ENCODE results near the gene OCSTAMP.

Gene OCSTAMP

DNA sequence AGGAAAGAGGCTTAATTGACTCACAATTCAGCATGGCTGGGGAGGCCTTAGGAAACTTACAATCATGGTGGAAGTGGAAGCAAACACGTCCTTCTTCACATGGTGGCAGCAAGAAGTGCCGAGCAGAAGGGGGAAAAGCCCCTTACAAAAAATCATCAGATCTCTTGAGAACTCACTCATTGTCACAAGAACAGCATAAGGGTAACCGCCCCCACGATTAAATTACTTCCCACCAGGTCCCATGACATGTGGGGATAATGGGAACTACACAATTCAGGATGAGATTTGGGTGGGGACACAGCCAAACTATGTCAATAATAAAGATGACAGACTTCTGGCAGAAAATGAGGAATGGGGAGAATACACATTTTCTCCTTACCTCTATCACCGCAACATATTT lies 20.5 kb upstream of the OCSTAMP start:
- TF ChIP-seq POLR2AphosphoS5 (IDR thresholded peaks at IDR 0.05; ENCODE audit: borderline replicate concordance, low read depth, low read length): no peak
- TF ChIP-seq FOXP2 (optimal IDR thresholded peaks at IDR 0.05; ENCODE audit: control extremely low read depth, extremely low read length, insufficient read depth): no peak
- TF ChIP-seq EZH2 (IDR thresholded peaks at IDR 0.05): no peak

DNA sequence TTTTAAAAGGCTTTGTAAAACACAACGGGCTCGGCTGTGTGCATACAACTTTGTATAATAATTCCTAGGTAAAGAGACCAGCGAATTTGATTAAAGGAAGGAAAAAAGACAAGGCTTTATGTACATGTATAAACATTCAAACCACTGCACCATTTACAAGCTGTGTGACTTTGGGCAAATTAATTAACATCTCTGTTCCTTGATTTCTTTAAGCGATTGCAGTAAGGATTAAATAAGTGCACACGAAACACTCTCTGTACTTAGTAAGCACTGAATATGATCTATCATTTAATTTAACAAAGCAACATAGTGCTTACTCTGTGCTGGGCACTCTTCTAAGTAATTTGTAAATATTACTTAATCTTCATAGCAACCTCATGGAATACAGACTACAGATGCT lies 19.5 kb upstream of the OCSTAMP start:
- H3K27ac ChIP-seq: no peak overlapping the region
- no peak overlapping the region for H3K9ac ChIP-seq (ENCODE audit: insufficient read length)
- no peak for DNase-seq (ENCODE audit: low read depth, low spot score)
- TF ChIP-seq EZH2 (IDR thresholded peaks at IDR 0.05) (no peak), POLR2AphosphoS5 (IDR thresholded peaks at IDR 0.05; ENCODE audit: borderline replicate concordance, low read depth, low read length) (no peak), FOXP2 (optimal IDR thresholded peaks at IDR 0.05; ENCODE audit: control extremely low read depth, extremely low read length, insufficient read depth) (no peak)
- no peaks in the 10 kb centered on the region for H3K36me3 ChIP-seq (ENCODE audit: insufficient read depth, low read length)
- H3K4me3 ChIP-seq: no peak overlapping the region
- no peaks in the 10 kb centered on the region for H3K9me3 ChIP-seq (ENCODE audit: low read depth, low read length)

More for the DNA sequence above, 20.5 kb upstream of the OCSTAMP start:
- Histone ChIP-seq H3K4me3 (no peak overlapping the region), H3K27ac (no peak overlapping the region), H3K9me3 (ENCODE audit: low read depth, low read length) (no peaks in the 10 kb centered on the region), H3K36me3 (ENCODE audit: insufficient read depth, low read length) (no peaks in the 10 kb centered on the region), H3K9ac (ENCODE audit: insufficient read length) (no peak overlapping the region)
- no peak for DNase-seq (ENCODE audit: low read depth, low spot score)

GRCh38 chr20:46568570-46569129 lies 18.2 kb upstream of the OCSTAMP start:
- H3K9me3 ChIP-seq (ENCODE audit: low read depth, low read length): no peaks in the 10 kb centered on the region
- H3K27ac ChIP-seq: no peak overlapping the region
- no peak for DNase-seq (ENCODE audit: low read depth, low spot score)
- no peak overlapping the region for H3K9ac ChIP-seq (ENCODE audit: insufficient read length)
- TF ChIP-seq EZH2 (IDR thresholded peaks at IDR 0.05): no peak
- TF ChIP-seq FOXP2 (optimal IDR thresholded peaks at IDR 0.05; ENCODE audit: control extremely low read depth, extremely low read length, insufficient read depth): no peak
- no peak for TF ChIP-seq POLR2AphosphoS5 (IDR thresholded peaks at IDR 0.05; ENCODE audit: borderline replicate concordance, low read depth, low read length)
- H3K4me3 ChIP-seq: no peak overlapping the region
- no peaks in the 10 kb centered on the region for H3K36me3 ChIP-seq (ENCODE audit: insufficient read depth, low read length)

DNA sequence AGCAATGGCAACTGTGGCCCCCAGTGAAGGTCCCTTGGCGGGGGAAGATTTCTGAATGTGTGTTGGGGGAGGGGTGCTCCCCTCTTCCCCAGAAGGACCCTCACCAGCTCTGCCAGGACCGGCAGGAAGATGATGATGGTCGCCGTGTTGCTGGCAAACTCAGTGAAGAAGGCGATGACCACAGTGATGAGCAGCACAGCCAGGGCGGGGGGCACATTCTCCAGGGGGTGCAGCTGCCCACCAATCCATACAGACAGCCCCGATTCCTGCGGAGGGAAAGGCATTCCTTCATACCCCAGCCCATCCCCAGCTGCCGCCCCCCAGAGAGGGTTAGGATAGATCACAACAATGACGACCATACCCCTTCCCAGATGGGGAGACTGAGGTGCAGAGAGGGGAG lies 15.7 kb upstream of the OCSTAMP start:
- no peak overlapping the region for H3K9ac ChIP-seq (ENCODE audit: insufficient read length)
- H3K27ac ChIP-seq: no peak overlapping the region
- DNase-seq (ENCODE audit: low read depth, low spot score): no peak
- H3K36me3 ChIP-seq (ENCODE audit: insufficient read depth, low read length): no peaks in the 10 kb centered on the region
- TF ChIP-seq FOXP2 (optimal IDR thresholded peaks at IDR 0.05; ENCODE audit: control extremely low read depth, extremely low read length, insufficient read depth) (no peak), EZH2 (IDR thresholded peaks at IDR 0.05) (no peak), POLR2AphosphoS5 (IDR thresholded peaks at IDR 0.05; ENCODE audit: borderline replicate concordance, low read depth, low read length) (no peak)
- no peak overlapping the region for H3K4me3 ChIP-seq
- H3K9me3 ChIP-seq (ENCODE audit: low read depth, low read length): no peaks in the 10 kb centered on the region

DNA sequence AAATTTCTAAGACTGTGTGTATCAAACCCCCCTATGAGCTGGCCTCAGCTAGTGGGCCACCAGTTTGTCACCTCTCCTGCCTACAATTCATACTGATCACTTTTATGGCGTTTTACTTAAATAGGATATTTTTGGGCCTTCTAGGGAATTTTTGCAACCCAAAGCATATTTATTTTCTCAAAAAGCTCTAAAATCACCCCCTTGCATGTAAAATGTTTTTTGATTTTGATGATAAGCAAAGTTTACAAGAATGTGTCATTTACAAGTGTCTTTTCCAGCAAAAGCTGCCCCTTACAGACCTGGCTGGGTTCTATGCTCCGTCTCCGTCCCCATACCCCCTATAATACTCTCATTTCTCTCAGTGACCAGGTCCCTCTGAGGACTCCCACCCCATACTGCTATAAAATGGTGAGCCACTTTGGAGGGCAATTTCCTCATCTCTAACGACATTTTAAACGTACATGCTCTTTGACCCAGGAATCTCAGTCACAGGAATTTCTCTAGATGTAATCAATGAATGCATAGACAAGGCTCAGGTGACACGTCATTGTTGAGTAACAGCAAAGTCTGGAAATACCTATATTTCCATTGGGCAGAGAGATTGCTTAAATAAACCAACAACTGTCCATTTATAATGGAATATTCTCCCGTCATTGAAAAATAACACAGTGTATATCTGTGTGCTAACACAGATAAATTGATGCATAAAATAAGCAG lies 13.9 kb upstream of the OCSTAMP start:
- H3K27ac ChIP-seq: no peak overlapping the region
- H3K36me3 ChIP-seq (ENCODE audit: insufficient read depth, low read length): no peaks in the 10 kb centered on the region
- H3K9ac ChIP-seq (ENCODE audit: insufficient read length): no peak overlapping the region

DNA sequence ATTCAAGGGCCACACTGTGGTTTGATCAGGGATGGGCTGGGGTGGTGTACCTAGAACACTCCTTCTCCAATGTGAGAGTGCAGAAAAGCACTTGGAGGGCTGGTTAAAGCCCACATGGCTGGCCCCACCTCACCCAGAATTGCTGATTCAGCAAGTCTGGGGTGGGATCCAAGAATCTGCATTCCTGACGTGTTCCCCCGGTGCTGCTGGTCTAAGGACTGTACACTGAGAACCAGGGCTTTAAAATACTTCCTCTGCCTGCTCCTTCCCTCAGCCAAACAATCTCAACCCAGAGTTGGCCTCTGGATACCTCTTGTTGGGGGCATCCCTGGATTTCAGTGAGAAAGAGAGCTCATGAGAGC lies 13.4 kb upstream of the OCSTAMP start:
- no peaks in the 10 kb centered on the region for H3K36me3 ChIP-seq (ENCODE audit: insufficient read depth, low read length)
- DNase-seq (ENCODE audit: low read depth, low spot score): no peak
- no peak overlapping the region for H3K27ac ChIP-seq
- no peak overlapping the region for H3K4me3 ChIP-seq
- TF ChIP-seq POLR2AphosphoS5 (IDR thresholded peaks at IDR 0.05; ENCODE audit: borderline replicate concordance, low read depth, low read length): no peak
- TF ChIP-seq EZH2 (IDR thresholded peaks at IDR 0.05): no peak
- no peak overlapping the region for H3K9ac ChIP-seq (ENCODE audit: insufficient read length)
- H3K9me3 ChIP-seq (ENCODE audit: low read depth, low read length): no peaks in the 10 kb centered on the region

More for the DNA sequence above, 13.9 kb upstream of the OCSTAMP start:
- no peak overlapping the region for H3K4me3 ChIP-seq
- no peaks in the 10 kb centered on the region for H3K9me3 ChIP-seq (ENCODE audit: low read depth, low read length)
- TF ChIP-seq EZH2 (IDR thresholded peaks at IDR 0.05) (no peak), FOXP2 (optimal IDR thresholded peaks at IDR 0.05; ENCODE audit: control extremely low read depth, extremely low read length, insufficient read depth) (no peak), POLR2AphosphoS5 (IDR thresholded peaks at IDR 0.05; ENCODE audit: borderline replicate concordance, low read depth, low read length) (no peak)
- DNase-seq (ENCODE audit: low read depth, low spot score): no peak

DNA sequence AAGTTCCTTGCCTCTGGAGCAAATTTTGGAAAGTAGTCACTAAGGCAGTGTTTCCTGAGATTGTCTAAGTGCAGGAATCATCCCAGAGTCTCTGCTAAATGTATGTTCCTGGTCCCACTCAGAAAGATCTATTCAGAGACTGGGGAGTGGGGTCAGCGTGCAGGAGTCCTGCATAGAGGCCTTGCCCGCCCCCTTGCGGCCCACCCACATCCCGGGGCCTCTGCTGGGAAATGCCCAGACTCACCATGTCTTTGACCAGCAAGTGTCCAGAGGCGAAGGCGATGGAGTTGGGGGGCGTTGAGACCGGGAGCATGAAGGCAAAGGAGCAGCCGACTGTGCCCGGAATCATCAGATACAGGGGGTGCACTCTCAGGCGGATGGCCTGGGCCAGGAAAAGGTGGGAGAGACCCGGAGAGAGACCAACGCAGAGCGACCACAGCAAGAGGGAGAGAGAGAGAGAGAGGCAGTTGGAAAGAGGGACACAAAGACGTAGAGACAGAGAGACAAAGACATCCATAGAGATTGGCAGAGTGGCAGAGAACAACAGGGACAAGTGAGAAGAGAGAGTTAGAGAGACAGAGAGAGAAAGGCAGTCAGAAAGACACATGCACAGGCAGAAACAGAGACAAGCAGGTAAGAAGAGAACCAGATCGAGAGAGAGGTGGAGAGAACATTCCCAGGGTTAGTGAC lies 12.9 kb upstream of the OCSTAMP start:
- H3K36me3 ChIP-seq (ENCODE audit: insufficient read depth, low read length): no peaks in the 10 kb centered on the region
- TF ChIP-seq EZH2 (IDR thresholded peaks at IDR 0.05) (no peak), POLR2AphosphoS5 (IDR thresholded peaks at IDR 0.05; ENCODE audit: borderline replicate concordance, low read depth, low read length) (no peak), FOXP2 (optimal IDR thresholded peaks at IDR 0.05; ENCODE audit: control extremely low read depth, extremely low read length, insufficient read depth) (no peak)
- no peaks in the 10 kb centered on the region for H3K9me3 ChIP-seq (ENCODE audit: low read depth, low read length)
- H3K4me3 ChIP-seq: no peak overlapping the region
- H3K9ac ChIP-seq (ENCODE audit: insufficient read length): no peak overlapping the region
- DNase-seq (ENCODE audit: low read depth, low spot score): no peak
- H3K27ac ChIP-seq: no peak overlapping the region

DNA sequence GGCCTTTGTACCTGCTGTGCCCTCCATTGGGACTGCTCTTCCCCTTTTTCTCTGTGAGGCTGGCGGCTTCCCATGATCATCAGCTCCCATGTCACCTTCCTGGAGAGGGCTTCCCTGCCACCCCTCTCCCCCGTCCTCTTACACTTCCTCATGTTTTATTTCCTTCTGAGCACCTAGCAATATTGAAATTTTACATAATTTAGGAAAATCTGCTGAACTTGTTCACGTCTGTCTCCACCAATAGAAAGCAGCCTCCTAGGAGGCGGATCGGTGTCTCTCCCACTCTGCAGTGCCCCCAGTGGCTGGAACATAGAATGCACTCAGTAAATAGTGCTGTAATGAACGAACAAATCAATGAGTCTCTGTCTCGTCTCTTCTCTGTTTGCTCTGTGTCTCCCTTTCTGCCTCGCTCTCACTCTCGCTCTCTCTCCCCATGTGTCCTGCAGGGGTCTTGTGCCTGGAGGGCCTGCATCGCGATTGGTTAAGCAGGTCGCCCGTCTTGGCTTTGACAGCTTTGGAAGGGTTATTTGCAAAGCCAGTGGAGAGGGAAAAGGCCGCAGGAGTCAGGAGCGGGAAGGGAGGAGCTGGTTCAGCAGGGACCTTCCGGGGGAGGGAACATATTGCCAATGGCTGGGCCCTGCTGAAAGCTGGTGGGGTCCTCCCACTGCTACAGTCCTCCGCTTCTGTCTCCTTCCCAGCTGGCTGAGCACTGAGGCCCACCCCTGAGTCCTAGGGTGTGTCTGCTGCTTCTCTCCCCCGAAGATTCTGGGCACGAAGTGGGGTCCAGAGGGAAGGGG lies 12.1 kb upstream of the OCSTAMP start:
- DNase-seq (ENCODE audit: low read depth, low spot score): no peak
- Histone ChIP-seq H3K9me3 (ENCODE audit: low read depth, low read length) (no peaks in the 10 kb centered on the region), H3K4me3 (peak overlapping the region; percentile 29; the same call in 1 of the 2 replicates), H3K9ac (ENCODE audit: insufficient read length) (no peak overlapping the region), H3K36me3 (ENCODE audit: insufficient read depth, low read length) (no peaks in the 10 kb centered on the region), H3K27ac (no peak overlapping the region)
- TF ChIP-seq EZH2 (IDR thresholded peaks at IDR 0.05) (no peak), FOXP2 (optimal IDR thresholded peaks at IDR 0.05; ENCODE audit: control extremely low read depth, extremely low read length, insufficient read depth) (no peak), POLR2AphosphoS5 (IDR thresholded peaks at IDR 0.05; ENCODE audit: borderline replicate concordance, low read depth, low read length) (no peak)
